ENCODE results near the gene ACACB.

- no peak for TF ChIP-seq CTCF (conservative IDR thresholded peaks at IDR 0.05 in 1 of 2, IDR thresholded peaks at IDR 0.05 in 1 of 2; ENCODE audit: extremely low read depth in 1 of 2, insufficient read depth in 1 of 2, low read depth in 1 of 2, low read length in 2 of 2)
- TF ChIP-seq EZH2 (IDR thresholded peaks at IDR 0.05; ENCODE audit: borderline replicate concordance, low read length) = no peak
Observed at GRCh38 chr12:109286652-109287051, 170.3 kb downstream of the ACACB start.
